Stimulated activated CD8-positive, alpha-beta memory T cell treated with anti-CD3 and anti-CD28 coated beads, Interleukin-12 subunit alpha, Interleukin-12 subunit beta, amount 100 ng/mL, for 24 hours (primary cell): ENCODE measurements around the gene CMTM7.
A peak's percentile ranks its signal among the peaks of the same experiment; 100 is the strongest.
"Not testable (repeated sequence)": the region's sequence is repeated elsewhere in the genome, so short reads cannot be mapped to it uniquely, and the experiment has no call there.

ENCODE experiments used
- DNase-seq: peaks from one replicate; pipeline ENCODE4 v3.0.0-alpha.2; 2020; ENCODE audit errors: extremely low read depth

The CMTM7 gene

DNA sequence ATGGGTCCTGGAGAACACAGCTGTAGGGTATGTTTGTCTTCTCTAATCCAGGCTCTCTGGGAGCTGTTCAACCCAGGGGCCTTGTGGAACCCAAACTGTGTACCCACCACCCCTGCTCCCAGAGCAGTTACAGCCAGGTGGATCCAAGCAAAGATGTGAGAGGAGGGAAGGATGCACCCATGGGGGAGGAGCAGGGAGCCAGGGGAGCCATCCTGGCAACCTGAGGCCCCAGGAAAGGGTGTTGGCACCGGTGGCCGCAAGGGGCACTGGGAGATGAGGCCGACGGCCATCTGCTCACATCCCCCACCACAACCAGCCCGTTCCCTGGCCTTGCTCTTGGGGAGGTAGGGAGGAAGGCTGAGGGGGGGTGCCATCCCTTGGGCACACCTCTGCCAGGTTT is 67.8 kb downstream of the CMTM7 start:
- DNase-seq: no peak

DNA sequence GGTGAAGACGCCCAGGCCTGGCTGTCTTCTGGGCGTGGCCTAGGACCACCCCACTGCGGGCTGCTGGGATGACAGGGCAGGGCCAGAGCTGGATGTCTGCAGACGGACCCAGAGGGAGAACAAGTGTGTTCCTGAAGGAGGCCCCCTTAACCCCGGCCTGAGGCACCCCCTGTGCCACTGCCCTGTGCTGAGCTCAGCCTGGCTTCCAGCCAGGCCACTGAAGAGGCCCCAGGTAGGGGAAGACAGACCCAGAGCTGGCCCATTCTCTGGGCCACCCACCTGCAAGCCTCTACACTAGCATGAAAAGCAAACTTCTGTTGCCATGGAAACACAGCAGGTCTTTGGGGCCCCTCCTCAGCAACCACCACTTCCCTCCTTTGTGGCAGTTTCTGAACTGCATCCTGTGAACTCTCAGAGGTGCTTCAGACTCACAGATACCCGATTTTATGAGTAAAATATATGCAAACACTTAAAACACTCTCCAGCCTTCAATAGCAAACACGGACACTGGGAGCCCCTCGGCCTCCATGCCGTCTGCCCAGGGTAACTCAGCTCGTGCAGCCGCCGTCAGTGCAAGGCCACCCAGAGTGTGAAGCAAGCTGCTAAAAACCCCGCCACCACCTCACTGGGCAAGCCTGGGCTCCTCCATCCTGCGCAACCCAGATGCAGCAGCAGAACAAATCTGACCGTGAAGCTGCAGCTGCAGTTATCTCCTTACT is 68.5 kb downstream of the CMTM7 start:
- DNase-seq: no peak

DNA sequence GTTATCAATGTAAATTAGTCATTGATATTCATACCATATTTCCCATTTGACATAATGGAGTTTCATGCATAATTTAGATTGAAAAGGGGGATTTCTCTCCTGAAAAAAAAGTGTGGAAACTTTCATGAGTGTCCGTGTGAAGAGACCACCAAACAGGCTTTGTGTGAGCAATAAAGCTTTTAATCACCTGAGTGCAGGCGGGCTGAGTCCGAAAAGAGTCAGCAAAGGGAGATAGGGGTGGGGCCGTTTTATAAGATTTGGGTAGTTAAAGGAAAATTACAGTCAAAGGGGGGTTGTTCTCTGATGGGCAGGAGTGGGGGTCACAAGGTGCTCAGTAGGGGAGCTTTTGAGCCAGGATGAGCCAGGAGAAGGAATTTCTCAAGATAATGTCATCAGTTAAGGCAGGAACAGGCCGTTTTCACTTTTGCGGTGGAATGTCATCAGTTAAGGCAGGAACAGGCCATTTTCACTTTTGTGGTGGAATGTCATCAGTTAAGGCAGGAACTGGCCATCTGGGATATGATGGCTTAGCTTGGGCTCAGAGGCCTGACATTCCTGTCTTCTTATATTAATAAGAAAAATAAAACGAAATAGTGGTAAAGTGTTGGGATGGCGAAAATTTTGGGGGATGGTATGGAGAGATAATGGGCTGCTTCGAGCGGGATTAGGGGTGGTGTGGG is 69.3 kb downstream of the CMTM7 start:
- not testable (repeated sequence) for DNase-seq

DNA sequence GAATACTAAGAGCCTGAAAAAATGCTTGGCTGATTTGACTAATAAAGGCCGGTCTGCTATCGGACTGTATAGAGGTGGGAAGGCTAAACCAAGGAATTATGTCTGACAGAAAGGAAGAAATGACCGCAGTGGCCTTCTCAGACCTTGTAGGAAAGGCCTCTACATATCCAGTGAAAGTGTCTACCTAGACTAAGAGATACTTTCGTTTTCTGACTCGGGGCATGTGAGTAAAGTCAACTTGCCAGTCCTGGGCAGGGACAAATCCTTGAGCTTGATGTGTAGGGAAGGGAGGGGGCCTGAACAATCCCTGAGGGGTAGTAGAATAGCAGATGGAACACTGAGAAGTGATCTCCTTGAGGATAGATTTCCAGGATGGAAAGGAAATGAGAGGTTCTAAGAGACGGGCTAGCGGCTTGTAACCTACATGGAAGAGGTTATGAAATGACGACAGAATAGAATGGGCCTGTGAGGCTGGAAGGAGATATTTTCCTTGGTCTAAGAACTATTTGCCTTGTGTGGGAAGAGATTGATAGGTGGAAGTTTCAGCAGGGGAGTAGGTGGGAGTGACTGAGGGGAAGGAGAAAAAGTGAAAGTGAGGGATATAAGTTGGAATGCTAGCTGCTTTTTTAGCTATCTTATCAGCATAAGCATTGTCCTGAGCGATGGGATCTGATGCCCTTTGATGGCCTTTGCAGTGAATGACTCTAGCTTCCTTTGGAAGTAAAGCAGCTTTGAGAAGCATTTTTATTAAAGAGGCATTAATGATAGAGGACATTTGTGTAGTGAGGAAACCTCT is 70.7 kb downstream of the CMTM7 start:
- DNase-seq: not testable (repeated sequence)

DNA sequence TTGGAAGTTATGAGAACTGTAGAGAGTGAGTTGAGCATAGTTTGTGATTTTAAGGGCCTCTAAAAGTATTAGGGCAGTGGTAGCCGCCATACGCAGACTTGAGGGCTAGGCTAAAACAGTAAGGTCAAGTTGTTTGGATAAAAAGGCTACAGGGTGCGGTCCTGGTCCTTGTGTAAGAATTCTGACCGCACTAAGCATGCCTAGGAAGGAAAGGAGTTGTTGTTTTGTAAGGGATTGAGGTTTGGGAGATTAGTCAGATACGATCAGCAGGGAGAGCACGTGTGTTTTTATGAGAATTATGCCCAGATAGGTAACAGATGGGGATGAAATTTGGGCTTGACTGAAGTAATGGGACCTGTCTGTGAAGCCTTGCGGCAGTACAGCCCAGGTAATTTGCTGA is 71.8 kb downstream of the CMTM7 start:
- not testable (repeated sequence) for DNase-seq

DNA sequence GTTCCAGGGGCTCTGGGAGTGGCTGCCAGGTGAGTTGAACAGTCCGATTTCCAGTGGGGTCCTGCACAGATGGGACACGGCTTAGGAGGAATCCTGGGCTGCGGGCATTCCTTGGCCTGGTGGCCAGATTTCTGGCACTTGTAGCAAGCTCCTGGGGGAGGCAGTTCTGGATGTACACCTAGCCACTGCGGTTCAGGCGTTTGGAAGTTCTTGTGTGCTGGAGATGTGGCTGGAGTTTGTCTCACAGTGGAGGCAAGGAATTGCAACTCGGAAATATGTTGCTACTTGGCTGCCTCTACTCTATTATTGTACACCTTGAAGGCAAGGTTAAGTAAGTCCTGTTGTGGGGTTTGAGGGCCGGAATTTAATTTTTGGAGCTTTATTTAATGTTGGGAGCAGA is 73.1 kb downstream of the CMTM7 start:
- DNase-seq: not testable (repeated sequence)

DNA sequence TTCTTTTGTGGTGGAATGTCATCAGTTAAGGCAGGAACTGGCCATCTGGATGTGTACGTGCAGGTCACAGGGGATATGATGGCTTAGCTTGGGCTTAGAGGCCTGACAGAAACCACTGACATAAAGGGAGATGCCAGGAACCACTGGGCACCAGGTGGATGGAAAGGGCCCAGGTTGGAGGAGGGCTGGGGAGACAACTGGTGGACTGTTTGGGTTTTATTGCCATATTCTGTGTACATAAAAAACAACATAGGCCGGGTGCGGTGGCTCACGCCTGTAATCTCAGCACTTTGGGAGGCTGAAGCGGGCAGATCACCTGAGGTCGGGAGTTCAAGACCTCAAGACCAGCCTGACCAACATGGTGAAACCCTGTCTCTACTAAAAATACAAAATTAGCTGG is 75.2 kb downstream of the CMTM7 start:
- not testable (repeated sequence) for DNase-seq

DNA sequence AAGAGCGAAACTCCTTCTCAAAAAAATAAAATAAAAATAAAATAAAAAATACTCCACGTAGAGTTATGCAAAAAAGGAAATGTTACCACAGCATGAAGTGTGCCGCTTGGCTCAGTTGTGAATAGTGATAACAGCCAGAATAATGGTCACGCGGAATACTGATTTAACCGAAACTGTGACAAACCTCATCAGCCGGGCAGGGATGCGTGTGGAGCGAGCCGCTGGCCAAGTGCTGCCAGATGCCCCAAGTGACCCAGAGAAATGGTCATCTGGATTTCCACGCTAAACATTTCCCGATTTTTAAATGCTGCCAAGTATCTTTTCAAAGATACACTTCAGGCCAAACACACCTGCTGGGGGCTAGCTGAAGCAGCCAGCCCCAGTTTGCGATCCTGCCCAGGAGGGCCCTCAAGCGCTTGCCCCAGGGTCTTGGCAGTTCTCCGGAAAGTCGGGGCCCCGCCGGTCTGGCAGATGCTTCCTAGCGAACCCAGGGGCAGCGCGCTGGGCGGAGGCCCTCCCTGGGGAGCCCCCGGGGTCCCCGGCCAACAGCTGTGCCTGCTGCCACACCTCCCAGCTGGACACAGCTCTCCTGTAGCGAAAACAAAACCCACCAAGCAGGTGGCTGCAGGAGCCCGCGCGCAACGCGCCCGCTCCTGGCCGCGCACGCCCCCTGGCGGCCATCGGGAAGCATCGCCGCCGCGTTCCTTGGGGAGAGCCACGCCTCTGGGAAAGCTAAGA is 75.8 kb downstream of the CMTM7 start:
- DNase-seq: peak; percentile 30

DNA sequence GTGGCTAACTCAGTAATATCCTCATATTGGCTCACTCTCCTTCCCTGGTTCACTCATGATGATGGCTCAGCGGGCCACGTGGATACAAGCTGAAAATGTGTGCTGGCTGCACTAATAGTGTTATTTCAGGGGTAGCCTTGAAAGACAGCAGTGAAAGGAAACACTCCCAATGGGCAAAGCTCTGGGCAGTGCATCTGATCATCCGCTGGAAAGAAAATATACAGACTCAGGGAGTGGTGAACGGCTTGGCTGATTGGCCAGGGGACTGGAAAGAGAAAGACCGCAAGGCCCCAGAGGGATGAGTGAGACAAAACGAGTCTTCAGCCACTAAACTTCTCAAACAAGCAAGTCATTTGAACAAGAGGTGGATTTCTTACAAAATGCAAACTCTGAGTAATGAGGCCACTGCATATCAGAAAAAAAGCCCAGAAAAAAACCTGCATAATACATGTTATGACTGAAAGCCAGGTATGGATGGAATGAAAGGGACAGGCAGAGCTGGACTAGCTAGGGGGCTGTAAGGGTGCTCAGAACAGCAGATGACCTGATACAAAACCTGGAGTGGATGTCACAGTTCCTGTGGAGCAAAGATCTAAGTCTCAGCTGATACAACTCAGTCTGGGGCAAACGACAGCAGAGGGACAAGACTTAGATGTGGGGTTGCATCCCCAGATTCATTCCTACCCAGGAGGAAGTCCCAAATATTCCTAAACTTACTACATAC is 77.7 kb downstream of the CMTM7 start:
- DNase-seq: no peak

DNA sequence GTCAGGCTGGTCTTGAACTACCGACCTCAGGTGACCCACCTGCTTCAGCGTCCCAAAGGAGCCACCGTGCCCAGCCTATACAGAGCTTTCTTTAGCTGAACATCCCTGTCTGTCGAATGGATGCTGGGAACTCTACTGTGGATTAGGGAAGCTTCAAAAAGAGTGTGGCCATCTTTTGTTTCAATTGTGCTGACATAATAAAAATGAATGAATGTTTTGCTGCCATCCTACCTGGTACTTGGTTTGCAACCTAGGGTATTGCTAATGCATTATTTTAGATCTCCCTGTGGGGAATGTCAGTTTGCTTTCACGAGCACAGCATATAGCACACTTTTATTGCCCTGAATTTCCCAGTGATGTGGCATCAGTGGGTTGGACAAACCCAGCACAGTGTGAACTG is 78.7 kb downstream of the CMTM7 start:
- DNase-seq: no peak

DNA sequence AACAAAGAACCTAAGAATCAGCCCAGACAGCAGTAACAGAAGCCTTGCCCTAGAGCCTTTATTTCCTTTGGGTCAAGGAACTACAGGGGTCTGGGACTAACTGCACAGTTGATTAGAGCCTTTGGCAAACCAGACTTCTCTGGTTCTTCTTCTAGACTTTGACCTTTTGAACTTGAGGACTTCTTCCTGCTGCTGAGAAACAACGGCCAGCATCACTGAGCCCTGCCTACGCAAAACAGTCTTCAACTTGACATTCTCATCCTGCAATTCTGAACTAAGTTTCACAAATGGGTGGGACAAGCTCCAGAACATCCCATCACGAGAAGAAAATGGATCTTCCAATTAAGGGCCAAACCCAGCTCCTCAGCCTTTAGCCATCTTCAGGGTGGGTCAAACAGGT is 79.6 kb downstream of the CMTM7 start:
- DNase-seq: no peak

DNA sequence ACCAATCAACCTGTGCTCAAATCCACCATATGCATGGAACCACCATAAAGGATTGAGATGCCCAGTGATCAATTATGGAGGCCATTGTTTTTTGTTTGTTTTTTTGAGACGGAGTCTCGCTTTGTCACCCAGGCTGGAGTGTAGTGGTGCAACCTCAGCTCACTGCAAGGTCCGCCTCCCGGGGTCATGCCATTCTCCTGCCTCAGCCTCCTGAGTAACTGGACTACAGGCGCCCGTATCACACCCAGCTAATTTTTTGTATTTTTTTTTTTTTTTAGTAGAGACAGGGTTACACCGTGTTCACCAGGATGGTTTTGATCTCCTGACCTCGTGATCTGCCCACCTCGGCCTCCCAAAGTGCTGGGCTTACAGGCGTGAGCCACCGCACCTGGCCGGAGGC is 80.5 kb downstream of the CMTM7 start:
- DNase-seq: not testable (repeated sequence)

DNA sequence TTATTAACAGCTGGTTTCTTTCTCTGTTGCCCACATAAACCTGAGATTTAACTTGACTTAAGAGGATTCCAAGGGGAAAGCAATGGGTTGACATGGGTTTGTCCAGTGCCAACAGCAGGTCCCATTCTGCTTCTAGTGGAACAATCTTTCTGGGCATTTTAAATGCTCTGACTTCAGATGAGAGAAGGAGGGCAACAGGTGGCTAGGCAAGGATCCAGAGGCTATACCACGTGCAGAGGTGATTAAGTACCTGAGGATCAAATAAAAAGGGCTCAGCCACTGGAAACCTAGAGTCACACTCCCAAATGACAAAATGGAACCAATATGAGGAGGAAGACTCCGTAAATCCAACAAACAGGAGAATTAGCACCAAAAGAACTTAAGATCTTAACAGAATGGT is 82.5 kb downstream of the CMTM7 start:
- no peak for DNase-seq

DNA sequence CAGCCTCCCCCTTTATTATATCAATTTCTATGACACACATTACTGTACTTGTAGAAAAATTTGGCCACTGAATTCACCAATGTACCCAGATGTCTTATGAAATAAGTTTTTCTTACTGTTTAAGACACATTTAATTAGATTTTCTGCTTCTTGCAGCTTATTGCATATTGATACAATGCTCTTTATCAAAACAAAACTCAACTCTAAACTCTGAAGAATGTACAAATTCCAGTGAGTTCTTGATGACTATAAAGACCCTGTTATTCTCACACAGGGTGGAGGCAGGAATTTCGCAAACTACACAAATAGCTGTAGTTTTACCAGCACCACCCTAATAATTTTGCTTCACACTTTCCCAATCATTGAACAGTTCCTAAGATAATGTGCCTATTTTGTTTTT is 89.0 kb downstream of the CMTM7 start:
- no peak for DNase-seq

DNA sequence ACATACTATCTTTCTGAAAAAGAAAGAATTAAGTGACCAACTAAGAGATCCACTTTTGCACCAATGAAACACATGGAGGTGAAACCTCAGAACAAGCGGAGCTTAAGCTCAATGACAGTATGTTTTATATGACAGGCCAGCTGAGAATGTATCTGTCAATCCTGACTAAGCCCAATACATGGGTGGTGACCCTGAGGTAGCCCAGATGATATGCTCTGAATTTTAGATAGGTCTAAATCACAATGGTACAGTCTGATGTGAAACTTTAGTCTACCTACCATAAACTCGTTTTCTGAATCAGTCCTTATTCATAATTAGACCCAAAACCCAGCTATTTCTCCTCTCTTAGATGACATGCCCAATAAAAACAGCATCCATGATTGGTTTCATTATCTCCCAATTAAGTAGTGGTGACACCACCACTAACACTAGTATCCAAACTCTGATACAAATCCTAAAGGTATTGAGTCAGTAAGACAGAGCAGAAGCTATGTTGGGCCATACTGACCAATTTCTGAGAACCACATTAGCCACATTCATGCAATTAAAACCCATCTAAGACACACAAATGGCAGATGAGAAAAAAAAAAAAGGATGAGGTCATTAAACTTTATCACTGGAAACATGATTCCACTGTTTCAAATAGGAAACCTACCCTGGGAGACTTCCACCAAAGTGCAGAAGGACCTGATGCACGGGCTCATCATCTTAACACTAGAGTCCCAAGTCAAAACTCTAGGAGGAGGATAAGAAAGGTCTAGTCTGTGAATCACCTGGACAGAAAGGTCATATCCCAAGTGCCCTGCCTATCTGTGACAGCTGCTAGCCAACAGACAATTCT is 90.4 kb downstream of the CMTM7 start:
- no peak for DNase-seq

DNA sequence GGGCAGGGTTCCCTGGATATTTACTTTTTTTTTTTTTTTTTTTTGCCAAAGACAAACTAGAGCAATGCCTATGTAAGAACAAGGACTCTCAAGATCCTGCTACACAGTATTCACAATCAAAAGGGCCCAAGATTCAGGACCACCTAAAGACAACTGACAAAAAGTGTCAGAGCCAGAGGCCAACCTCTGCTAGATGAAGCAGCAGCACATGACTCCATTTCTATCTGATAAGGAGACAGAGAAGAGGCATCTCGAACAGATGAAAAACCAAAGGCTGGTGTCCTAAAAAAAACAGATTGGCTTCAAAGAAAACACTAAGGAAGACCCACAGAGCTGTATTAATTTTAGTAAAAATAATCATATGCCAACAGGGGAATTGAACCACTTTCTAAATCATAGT is 91.0 kb downstream of the CMTM7 start:
- DNase-seq: no peak

DNA sequence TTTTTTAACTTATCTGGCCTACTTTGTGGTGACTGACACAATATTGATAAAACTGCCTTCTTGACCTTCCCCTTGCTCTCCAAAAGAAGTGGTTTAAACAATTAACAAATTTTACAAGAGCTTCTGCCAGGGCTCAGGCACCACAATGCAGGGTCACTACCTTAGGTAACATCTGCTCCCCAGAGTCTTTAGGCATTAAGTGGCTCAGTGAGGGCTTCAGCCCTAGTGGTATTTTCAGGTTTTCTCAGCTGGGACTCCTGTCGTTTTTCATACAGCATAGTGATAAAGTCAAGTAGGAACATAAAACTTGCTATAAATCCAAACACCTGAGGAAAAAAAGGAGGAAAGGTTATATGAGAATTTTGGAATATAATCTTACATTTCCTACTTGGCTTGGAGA is 92.1 kb downstream of the CMTM7 start:
- DNase-seq: no peak

DNA sequence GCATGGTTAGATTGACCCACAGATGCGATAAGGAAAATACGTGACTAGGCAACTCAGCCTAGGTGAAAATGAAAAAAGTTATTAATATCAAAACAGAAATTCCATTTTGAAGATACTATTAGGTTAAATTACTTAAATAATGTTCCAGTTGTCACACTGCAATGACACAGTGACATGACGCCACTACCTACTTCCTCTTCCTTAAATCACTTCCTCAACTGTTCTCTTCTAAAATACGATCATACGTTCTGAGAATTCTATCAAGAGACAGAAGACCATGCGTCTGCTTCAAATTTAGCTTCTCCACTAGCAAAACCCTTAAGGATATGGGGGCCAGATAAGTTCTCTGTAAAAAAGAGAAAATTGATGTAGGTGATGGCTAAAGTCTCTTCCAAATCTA is 92.8 kb downstream of the CMTM7 start:
- DNase-seq: no peak

DNA sequence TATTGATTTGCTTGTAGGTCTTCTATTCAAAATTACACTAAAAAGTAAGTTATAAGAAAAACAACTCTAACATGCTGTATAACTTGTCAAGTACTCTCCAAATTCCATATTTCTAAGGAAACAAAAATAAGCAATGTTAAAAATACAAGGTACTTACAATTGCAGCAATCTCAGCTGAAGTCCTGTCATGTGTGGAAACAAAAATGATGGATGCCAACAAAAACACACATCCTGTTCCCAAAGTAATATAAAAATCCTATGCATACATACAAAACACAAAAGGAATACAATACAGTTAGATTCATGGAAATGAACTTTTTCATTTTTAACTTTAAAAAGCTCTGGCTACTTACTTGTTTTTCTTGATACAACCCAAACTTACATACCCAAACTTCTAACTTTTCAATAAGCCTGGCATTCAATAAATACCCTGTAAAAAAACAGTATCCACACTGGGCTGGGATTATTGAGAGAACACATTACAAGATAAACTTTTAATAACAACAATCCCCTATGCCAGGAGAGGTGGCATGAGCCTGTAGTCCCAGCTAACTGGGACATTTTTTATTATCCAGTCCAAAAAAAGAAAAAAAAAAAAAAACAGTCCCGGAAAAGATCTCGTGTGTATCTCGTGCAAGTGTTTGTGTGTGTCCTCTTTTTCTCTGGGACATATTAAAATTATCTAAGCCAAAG is 96.3 kb downstream of the CMTM7 start:
- DNase-seq: no peak

DNA sequence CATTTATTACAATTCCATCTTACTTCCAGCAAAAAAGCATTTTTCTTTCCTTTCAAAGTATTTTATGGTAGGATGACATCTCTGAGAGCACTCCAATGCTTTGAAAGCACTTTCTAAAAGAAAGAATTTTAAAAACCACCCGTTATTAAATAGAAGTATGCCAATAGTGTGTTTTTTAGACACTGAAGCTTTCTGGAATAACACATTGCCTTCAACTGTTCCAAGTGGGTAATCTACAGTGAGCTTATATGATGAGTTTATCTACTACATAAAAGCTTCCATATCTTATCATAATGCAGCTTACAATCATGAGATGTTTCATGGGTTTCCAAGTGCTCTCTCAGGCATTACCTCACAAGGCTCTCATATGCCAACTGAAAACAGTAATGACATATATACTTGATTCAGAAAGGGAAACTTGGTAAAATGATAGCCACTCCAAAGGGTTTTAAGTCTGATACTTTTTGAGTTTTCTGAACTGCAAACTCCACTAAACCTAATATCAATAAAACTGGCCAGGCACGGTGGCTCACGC is 96.9 kb downstream of the CMTM7 start:
- no peak for DNase-seq
